HL-60 (cell line): Measurements from ENCODE around the gene FLYWCH2.

Experiments
- CTCF ChIP-seq: IDR thresholded peaks from one replicate; pipeline ENCODE4 v1.5.1; 2011; ENCODE audit warnings: low read length, control low read depth, inconsistent platforms; ENCODE audit not compliant: insufficient read depth
- REST ChIP-seq: IDR thresholded peaks from 2 replicates; pipeline ENCODE4 v1.6.1; 2012; ENCODE audit warnings: low read depth; ENCODE audit not compliant: insufficient replicate concordance

GRCh38 chr16:2928796-2929195 lies 45.8 kb downstream of the FLYWCH2 start:
- TF ChIP-seq CTCF, result no peak
- TF ChIP-seq REST, result no peak
